ENCODE data around the gene FN1. TPM values are rescaled to one million over a fixed set of nuclear protein-coding genes. Genes with fewer than 3 reads are reported as not detected.
"Not testable (repeated sequence)": the region's sequence is repeated elsewhere in the genome, so short reads cannot be mapped to it uniquely, and the experiment has no call there.

Gene FN1
- total and polyA plus RNA-seq, 2 donors (not counting 1 experiment from before 2014, with no cell fraction given) = 0.05 TPM; not detected in 1

GRCh38 chr2:215360059-215360458 lies 75.8 kb downstream of the FN1 start:
- H3K9me3 ChIP-seq (ENCODE audit: control extremely low read depth in 1 of 3, control insufficient read depth in 2 of 3, insufficient read depth in 1 of 3, low read length in 2 of 3); H3K9ac ChIP-seq (ENCODE audit: low read length); H3K27me3 ChIP-seq (replicated peaks in 1 of 4; ENCODE audit: control extremely low read depth in 1 of 4, control insufficient read depth in 3 of 4, insufficient read depth in 4 of 4, low read length in 3 of 4); ATAC-seq (ENCODE audit: low read depth); H3K4me3 ChIP-seq (ENCODE audit: control extremely low read depth in 1 of 5, extremely low read depth in 1 of 5, insufficient read depth in 1 of 5, low read depth in 2 of 5, low read length in 4 of 5); H2AFZ ChIP-seq (ENCODE audit: insufficient read depth, low read depth, low read length, poor library complexity, severe bottlenecking); H3K4me2 ChIP-seq (replicated peaks; ENCODE audit: low read depth, low read length, poor library complexity, severe bottlenecking); POLR2A ChIA-PET; H3K27me3 Mint-ChIP-seq; H3K9me3 Mint-ChIP-seq (ENCODE audit: insufficient read depth); intact Hi-C loops (cut with micrococcal nuclease); H3K4me1 Mint-ChIP-seq; H4K20me1 ChIP-seq (ENCODE audit: control insufficient read depth, insufficient read depth, low read length, poor library complexity, severe bottlenecking); H3K27ac Mint-ChIP-seq; H3K4me1 ChIP-seq (ENCODE audit: control insufficient read depth in 2 of 2, insufficient read depth in 2 of 2, low read length in 2 of 2); H3K4me3 Mint-ChIP-seq; H3K27ac ChIP-seq (ENCODE audit: low read length in 2 of 2); H3K79me2 ChIP-seq (ENCODE audit: control insufficient read depth, insufficient read depth, low read length); CTCF ChIA-PET; DNase-seq; H3K36me3 ChIP-seq (replicated peaks in 1 of 2; ENCODE audit: control extremely low read depth in 1 of 2, control insufficient read depth in 1 of 2, extremely low read depth in 1 of 2, insufficient read depth in 2 of 2, low read length in 1 of 2): not testable (repeated sequence)
- WGBS (ENCODE audit: insufficient coverage) = no CpG with 5 or more reads among the region's 3 CpGs

- Histone ChIP-seq H3K4me3 (ENCODE audit: control extremely low read depth in 1 of 5, extremely low read depth in 1 of 5, insufficient read depth in 1 of 5, low read depth in 2 of 5, low read length in 4 of 5) (no peak overlapping the region), H3K4me1 (ENCODE audit: control insufficient read depth in 2 of 2, insufficient read depth in 2 of 2, low read length in 2 of 2) (no peaks in the 10 kb centered on the region), H3K36me3 (replicated peaks in 1 of 2; ENCODE audit: control extremely low read depth in 1 of 2, control insufficient read depth in 1 of 2, extremely low read depth in 1 of 2, insufficient read depth in 2 of 2, low read length in 1 of 2) (peaks cover 0 to 4% of the 10 kb centered on the region in 2 experiments), H4K20me1 (ENCODE audit: control insufficient read depth, insufficient read depth, low read length, poor library complexity, severe bottlenecking) (no peaks in the 10 kb centered on the region), H3K27me3 (replicated peaks in 1 of 4; ENCODE audit: control extremely low read depth in 1 of 4, control insufficient read depth in 3 of 4, insufficient read depth in 4 of 4, low read length in 3 of 4) (no peaks in the 10 kb centered on the region), H3K9me3 (ENCODE audit: control extremely low read depth in 1 of 3, control insufficient read depth in 2 of 3, insufficient read depth in 1 of 3, low read length in 2 of 3) (no peaks in the 10 kb centered on the region), H3K79me2 (ENCODE audit: control insufficient read depth, insufficient read depth, low read length) (no peaks in the 10 kb centered on the region), H2AFZ (ENCODE audit: insufficient read depth, low read depth, low read length, poor library complexity, severe bottlenecking) (no peak overlapping the region), H3K27ac (ENCODE audit: low read length in 2 of 2) (no peak overlapping the region), H3K4me2 (replicated peaks; ENCODE audit: low read depth, low read length, poor library complexity, severe bottlenecking) (no peak overlapping the region), H3K9ac (ENCODE audit: low read length) (no peak overlapping the region)
- no peaks in the 10 kb centered on the region for H3K9me3 Mint-ChIP-seq (ENCODE audit: insufficient read depth)
- CTCF ChIA-PET = interaction anchor here (0.6 kb wide), 1 partner anchor 835 kb away, joined by 3 read pairs; no protein-coding TSS in a partner anchor
- no peak for TF ChIP-seq EZH2 (IDR thresholded peaks at IDR 0.05; ENCODE audit: borderline replicate concordance, insufficient read depth, low read depth, low read length, poor library complexity, severe bottlenecking)
- no peak for TF ChIP-seq CTCF (IDR thresholded peaks at IDR 0.05)
- no peak overlapping the region for H3K4me3 Mint-ChIP-seq
- no peak for ATAC-seq (ENCODE audit: low read depth)
- peaks cover 2% of the 10 kb centered on the region for H3K4me1 Mint-ChIP-seq
- H3K27ac Mint-ChIP-seq = no peak overlapping the region
- no CpG with 5 or more reads among the region's 1 CpG for WGBS (ENCODE audit: insufficient coverage)
- DNase-seq = no peak
- H3K27me3 Mint-ChIP-seq = no peaks in the 10 kb centered on the region
- POLR2A ChIA-PET = no interaction called here
- intact Hi-C loops (cut with micrococcal nuclease) = no loop called here
Observed at GRCh38 chr2:215359576-215359922, 76.3 kb downstream of the FN1 start.
